Type B pancreatic cell (in vitro differentiated cells): ENCODE data around the gene NPR1. TPM values are rescaled to one million over a fixed set of nuclear protein-coding genes. Genes with fewer than 3 reads are reported as not detected.

Experiments
- DNase-seq: peaks from one replicate; pipeline ENCODE4 v3.0.0; 2021; ENCODE audit warnings: mixed read lengths; ENCODE audit not compliant: unreplicated experiment; ENCODE audit errors: extremely low spot score
- H3K27ac Mint-ChIP-seq: 2 replicates; pipeline ENCODE4 v1.8.0; 2021; ENCODE audit warnings: mild to moderate bottlenecking, mixed read lengths
- H3K27me3 Mint-ChIP-seq: 2 replicates; pipeline ENCODE4 v1.8.0; 2021; ENCODE audit warnings: mixed read lengths
- H3K36me3 Mint-ChIP-seq: 2 replicates; pipeline ENCODE4 v1.8.0; 2021; ENCODE audit warnings: mixed read lengths
- H3K4me1 Mint-ChIP-seq: one replicate; pipeline ENCODE4 v1.8.0; 2021; ENCODE audit warnings: mixed read lengths; ENCODE audit not compliant: unreplicated experiment
- H3K4me3 Mint-ChIP-seq: 2 replicates; pipeline ENCODE4 v1.8.0; 2021; ENCODE audit warnings: mild to moderate bottlenecking, mixed read lengths
- H3K9me3 Mint-ChIP-seq: 2 replicates; pipeline ENCODE4 v1.8.0; 2021; ENCODE audit warnings: mixed read lengths
- CTCF ChIP-seq: fragments of 200-600 bp; sonication (generic); conservative IDR thresholded peaks from 2 replicates; pipeline ENCODE4 v1.5.0; 2021; ENCODE audit warnings: antibody characterized with exemption, mild to moderate bottlenecking
- total RNA-seq: library from RNA; stranded (reverse); gene quantifications from 2 replicates; pipeline ENCODE4 v1.2.1, GENCODE V29; 2021; ENCODE audit warnings: low replicate concordance

NPR1 gene
- total RNA-seq, 1 donor from 2014 or later, result 2.4 TPM

GRCh38 chr1:153651771-153652170 is 26.7 kb upstream of the NPR1 start:
- H3K4me3 Mint-ChIP-seq, result no peak overlapping the region

GRCh38 chr1:153652805-153653500 is 25.5 kb upstream of the NPR1 start:
- Mint-ChIP-seq H3K4me1 (peaks cover 4% of the 10 kb centered on the region), H3K4me3 (no peak overlapping the region), H3K27ac (no peak overlapping the region), H3K27me3 (no peaks in the 10 kb centered on the region), H3K36me3 (no peaks in the 10 kb centered on the region), H3K9me3 (peaks cover 4% of the 10 kb centered on the region)
- no peak for TF ChIP-seq CTCF
- no peak for DNase-seq

More at GRCh38 chr1:153651771-153652170, 26.7 kb upstream of the NPR1 start:
- Mint-ChIP-seq H3K9me3 (peaks cover 4% of the 10 kb centered on the region), H3K27ac (no peak overlapping the region), H3K4me1 (peaks cover 4% of the 10 kb centered on the region), H3K27me3 (no peaks in the 10 kb centered on the region), H3K36me3 (peaks cover 1% of the 10 kb centered on the region)
- TF ChIP-seq CTCF, result no peak
- no peak for DNase-seq

- Mint-ChIP-seq H3K27ac (peak overlapping the region; percentile 44), H3K4me1 (peaks cover 19% of the 10 kb centered on the region), H3K27me3 (no peaks in the 10 kb centered on the region), H3K9me3 (peaks cover 4% of the 10 kb centered on the region), H3K4me3 (no peak overlapping the region), H3K36me3 (no peaks in the 10 kb centered on the region)
- no peak for TF ChIP-seq CTCF
- DNase-seq, result no peak
Observed at GRCh38 chr1:153655333-153655732, 23.2 kb upstream of the NPR1 start.

- H3K4me3 Mint-ChIP-seq, result peak within 1 kb of the TSS; percentile 97
- no peaks in the 10 kb centered on the region for H3K27me3 Mint-ChIP-seq
- peak within 1 kb of the TSS; percentile 92 for H3K27ac Mint-ChIP-seq
- peaks cover 23% of the 10 kb centered on the region for H3K4me1 Mint-ChIP-seq
- peaks cover 4% of the 10 kb centered on the region for H3K9me3 Mint-ChIP-seq
- peak; percentile 91 for DNase-seq
- TF ChIP-seq CTCF, result peak; percentile 27
- H3K36me3 Mint-ChIP-seq, result peaks cover 11% of the 10 kb centered on the region
Observed at GRCh38 chr1:153658400-153659174, 19.9 kb upstream of the NPR1 start, which contains the start of gene SNAPIN. Gene SNAPIN, plus strand, starts transcription at chr1:153658703. Its CDS starts 41 bp downstream, at chr1:153658744.

GRCh38 chr1:153659175-153659534 is 19.3 kb upstream of the NPR1 start:
- Mint-ChIP-seq H3K9me3 (peaks cover under 1% of the 10 kb centered on the region), H3K27me3 (no peaks in the 10 kb centered on the region), H3K36me3 (peaks cover 13% of the 10 kb centered on the region), H3K27ac (peak overlapping the region; percentile 92), H3K4me1 (peaks cover 20% of the 10 kb centered on the region), H3K4me3 (peak overlapping the region; percentile 97)
- TF ChIP-seq CTCF, result no peak
- DNase-seq, result no peak
